Stimulated activated CD4-positive, alpha-beta T cell treated with anti-CD3 and anti-CD28 coated beads, Interleukin-15, amount 100 ng/mL, for 24 hours (primary cell): ENCODE measurements around the gene ACSF2.

Experiments
- DNase-seq: peaks from one replicate; pipeline ENCODE4 v3.0.0-alpha.2; 2020

The ACSF2 gene

DNA sequence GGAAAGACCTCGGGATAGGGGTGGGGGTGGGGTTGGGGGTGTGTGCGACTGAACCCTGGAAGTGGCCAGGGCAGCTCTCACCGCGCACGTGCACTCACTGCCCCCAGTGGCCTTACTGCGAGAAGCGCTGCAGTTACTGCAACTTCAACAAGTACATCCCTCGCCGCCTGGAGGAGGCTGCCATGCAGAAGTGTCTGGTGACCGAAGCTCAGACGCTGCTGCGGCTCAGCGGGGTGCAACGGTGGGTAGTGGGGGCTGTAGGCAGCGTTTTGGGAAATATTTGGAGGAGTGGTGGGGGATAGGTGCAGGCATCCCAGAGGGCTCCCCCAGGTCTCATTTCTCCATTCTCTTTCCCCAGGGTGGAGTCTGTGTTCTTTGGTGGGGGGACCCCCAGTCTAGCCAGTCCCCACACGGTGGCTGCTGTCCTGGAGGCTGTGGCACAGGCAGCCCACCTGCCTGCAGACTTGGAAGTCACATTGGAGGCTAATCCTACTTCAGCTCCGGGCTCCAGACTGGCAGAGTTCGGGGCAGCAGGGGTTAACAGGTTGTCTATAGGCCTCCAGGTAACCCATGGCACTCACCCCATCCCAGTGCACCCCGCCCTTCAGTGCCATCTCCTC, 53.6 kb downstream of the ACSF2 start:
- DNase-seq = peak; percentile 82

DNA sequence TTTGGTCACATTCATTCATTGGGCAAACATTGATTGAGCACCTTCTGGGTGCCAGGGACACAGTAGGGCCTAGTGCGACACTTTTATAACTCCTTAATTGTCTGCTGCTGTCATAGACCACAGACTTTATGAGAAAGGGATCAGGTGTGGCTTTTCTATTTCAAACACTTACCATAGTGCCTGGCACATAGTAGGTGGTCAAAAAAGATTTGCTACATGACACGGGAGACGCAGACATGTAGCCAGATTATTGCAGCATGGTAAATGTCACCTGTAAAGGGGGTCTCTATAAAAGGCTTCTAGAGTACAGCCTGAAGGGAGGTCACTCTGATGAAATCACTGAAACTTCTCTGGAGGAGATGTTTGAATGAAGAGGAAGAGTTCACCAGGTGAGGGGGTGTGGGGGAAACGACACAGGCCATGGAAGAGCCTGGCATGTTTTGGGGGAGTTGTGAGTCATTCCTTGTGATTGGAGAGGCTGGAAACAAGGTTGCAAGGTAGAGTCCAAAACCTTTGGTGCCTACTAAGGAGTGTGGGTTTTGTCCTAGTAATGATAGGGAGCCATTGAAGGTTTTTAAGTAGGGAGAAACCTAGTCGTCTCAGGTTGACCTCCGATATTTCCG, 54.2 kb downstream of the ACSF2 start:
- no peak for DNase-seq

DNA sequence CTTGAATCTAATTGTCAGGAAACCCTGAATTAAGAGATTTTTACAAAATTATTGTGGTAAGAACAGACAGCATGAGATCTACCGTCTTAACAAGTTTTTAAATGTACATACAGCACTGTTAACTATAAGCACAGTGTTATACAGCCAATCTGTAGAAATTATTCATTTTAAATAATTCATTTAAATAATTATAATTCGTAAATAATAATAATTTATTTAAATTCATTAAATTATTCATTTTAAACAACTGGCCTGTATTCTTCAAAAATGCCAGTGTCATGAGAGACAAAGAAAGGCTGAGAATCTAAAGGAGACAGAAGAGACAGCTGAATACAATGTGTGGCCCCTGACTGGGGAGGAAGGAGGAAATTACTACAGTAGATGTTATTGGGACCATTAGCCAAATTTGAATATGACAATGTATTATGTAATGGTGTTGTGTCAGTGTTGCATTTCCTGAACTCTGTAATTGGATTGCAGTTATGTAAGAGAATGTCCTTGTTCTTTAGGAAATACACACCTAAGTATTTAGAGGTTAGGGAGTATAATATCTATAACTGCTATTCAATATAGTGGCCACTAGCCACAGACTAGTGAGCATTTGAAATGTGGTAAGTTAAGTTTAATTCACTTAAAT, 55.0 kb downstream of the ACSF2 start:
- DNase-seq = no peak

DNA sequence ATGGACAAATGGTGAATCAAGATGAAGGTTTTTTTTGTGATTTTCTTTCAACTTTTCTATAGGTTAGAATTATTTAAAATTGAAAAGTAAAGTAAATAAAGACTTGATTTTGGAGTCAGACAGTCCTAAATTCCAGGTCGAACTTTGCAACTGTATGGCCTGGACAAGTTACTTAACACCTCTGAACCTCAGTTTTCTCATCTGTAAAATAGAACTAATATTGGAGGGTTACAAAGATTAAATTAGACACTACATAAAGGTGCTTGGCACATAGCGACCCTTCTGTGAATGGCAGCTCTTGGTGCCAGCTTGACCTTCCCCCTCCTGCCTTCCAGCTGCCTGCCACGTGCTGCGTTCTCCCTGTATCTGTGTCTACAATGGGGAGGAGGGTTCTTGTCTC, 55.6 kb downstream of the ACSF2 start:
- no peak for DNase-seq

DNA sequence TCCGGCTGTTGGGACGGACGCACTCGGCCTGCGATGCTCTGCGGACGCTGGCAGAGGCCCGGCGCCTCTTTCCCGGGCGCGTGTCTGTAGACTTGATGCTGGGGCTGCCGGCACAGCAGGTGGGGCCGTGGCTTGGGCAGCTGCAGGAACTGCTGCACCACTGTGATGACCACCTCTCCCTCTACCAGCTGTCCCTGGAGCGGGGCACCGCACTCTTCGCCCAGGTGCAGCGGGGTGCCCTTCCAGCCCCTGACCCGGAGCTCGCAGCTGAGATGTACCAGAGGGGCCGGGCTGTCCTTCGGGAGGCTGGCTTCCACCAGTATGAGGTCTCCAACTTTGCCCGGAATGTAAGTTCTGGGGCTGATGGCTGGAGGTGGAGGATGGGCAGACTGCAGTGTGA, 56.1 kb downstream of the ACSF2 start:
- DNase-seq = no peak

DNA sequence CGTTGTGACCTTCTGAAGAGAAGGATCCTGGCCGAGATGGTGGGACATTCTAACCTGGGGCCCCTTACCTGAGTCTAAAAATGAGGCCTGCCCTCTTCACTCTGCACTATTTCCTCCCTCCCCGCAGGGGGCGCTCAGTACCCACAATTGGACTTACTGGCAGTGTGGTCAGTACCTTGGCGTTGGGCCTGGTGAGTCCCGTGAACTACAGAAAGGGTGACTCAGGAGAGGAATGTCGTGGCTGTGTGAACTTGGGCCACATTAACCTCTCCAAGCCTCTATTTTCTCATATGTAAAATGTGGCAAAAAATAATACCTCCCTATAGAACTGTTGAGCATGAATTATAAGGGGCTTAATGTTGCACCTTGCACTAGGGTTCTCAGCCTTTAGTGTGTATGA, 56.5 kb downstream of the ACSF2 start:
- peak; percentile 85 for DNase-seq

DNA sequence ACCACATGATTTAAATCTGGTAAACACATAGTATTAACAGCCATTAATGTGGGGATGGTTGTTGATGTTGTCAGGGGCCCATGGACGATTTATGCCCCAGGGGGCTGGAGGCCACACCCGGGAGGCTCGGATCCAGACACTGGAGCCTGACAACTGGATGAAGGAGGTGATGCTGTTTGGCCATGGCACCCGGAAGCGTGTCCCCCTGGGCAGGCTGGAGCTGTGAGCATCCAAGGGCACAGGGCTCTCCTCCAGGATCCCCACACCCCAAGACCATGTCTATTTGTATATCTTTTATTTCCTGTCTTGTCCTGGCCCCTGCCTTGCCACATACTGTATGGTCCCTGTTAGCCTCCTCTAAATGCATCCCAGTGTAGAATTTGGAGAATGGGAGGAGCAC, 57.2 kb downstream of the ACSF2 start:
- DNase-seq = no peak

DNA sequence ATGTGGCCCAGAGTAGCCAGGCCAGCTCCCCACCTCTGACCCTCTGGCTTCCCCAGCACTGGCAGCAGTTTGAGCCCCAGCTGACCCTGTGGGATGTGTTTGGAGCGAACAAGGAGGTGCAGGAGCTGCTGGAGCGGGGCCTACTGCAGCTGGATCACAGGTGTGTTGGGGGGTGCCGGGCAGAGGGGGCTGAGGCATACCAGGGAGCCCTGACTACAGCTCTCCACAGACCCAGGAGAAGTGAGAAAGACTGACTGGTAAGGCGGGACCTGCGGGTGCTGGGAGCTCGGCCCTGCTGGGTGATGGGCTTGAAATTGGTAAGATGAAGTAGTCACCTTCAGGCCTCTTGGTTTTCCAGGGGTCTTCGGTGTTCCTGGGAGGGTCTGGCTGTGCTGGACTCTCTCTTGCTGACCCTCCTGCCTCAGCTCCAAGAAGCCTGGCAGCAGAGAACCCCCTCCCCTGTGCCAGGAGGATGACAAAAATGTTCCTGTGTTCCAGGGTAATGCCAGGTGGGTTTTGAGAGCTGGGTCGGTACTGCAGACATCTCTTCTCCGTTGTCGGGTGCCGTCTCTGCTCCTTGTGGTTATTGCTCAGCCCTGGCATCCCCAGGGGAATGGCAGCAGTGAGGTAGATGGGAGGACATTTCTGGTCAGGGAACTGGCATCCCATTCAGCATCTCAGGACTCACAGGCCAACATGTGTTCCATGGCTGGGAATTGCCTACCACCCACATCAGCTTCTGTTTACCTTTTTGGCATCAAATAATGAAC, 58.6 kb downstream of the ACSF2 start:
- no peak for DNase-seq

DNA sequence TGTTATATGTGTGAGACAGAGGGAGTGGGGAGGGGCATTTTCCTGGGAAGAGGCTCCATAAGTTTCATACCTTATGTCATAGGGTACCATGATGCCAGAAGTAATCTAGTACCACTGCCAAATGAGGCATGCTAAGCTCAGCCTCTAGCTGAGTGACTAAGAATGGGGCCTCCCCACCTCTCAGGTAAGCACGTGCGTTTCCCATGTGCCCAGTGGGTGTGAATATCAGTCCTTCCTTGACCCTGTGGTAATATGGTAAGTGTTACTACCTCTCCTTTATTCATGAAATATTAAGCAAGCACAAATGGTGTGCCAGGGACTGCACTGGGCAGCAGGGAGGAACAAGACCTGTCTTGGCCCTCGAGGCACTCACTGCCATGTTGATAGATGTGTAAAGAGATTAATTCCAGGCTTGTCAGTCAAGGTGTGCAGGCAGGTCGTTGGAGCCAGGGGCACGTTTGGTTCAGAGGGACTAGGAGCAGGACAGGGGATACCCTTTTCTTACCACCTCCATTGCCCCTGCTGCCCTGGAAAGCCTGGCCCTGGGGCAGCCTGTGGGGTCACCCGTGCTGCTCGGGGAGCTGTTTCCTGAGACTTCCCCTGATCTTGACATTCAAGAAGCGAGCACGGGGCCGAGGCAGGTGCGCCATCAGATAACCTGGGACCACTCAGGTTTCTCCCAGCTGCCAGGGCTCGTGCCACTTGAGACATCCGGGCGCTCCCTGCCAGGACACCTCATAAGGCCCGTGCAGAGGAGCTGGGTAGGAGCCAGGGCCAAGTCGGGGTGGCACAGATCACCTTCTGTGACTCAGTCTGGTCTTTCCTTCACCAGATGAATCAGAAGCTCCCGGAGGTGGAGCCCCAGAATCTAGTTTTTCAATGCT, 61.4 kb downstream of the ACSF2 start:
- DNase-seq = peak; percentile 34

DNA sequence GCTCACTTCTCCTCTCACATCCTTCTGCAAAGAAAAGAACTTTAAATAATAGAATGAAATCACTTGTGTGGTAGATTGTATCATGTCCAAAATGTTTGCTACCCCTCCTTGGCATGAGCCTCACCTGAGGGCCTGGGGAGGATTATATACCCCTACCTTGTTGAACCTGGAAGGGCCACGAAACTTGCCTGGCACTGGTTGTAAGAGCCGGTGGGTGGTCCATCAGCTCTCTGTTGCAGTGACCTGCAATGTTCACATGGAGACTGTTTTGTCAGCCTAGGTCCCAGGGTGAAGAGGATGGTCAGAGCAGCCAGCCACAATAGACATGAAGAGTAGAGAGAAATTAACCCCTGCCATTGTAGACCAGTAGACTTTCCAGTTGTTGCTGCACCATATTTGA, 62.9 kb downstream of the ACSF2 start:
- no peak for DNase-seq

DNA sequence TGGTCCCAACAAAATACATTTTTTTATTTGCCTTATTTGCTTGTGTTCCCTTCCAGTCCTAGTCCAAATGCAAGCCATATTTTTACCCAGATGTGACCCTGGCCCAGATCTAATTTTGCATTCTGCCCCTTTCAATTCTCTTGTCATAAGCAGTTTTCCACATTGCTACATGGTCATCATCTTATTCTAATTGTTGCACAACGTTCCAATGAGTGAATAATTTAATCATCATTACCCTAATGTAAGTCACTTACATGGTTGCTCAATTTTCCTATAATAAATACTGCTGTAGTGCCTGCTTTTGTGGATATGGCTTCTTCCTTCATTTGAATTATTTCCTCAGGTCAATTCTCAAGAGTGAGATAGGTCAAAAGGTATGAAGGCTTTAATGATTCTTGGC, 65.5 kb downstream of the ACSF2 start:
- no peak for DNase-seq

DNA sequence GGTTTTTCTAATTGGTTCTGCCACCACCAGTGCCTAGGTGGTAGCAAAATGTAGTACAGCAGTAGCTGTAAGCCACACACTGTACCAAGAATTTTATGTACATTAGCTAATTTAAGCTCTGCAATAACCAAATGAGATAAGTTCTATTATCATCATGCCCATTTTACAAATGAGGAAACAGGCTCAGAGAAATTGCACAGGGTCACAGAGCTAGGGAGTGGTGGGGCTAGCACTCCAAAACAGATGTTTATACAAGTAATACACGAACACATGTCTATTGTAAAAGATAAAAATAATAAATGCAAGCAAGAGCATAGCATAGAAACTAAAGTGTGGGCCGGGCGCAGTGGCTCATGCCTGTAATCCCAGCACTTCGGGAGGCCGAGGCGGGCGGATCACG, 66.2 kb downstream of the ACSF2 start:
- DNase-seq = no peak

DNA sequence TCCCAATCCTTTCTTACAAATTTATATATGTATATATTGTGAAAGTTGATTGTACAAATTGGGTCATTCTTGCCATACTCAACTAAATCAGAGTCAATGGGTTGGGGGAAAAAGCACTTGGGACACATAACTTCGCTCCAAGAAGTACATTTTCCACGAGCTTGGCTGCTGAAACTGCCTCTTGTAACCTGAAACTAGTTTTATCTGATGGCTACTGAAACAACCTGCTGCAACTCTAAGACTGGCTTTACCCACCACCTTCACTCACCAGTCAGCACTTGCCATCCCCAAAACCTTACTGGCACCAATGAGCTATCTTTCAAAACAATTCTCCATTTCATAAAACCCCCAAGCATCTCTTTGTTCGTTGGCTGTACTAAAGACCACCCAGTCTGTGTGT, 67.7 kb downstream of the ACSF2 start:
- no peak for DNase-seq

DNA sequence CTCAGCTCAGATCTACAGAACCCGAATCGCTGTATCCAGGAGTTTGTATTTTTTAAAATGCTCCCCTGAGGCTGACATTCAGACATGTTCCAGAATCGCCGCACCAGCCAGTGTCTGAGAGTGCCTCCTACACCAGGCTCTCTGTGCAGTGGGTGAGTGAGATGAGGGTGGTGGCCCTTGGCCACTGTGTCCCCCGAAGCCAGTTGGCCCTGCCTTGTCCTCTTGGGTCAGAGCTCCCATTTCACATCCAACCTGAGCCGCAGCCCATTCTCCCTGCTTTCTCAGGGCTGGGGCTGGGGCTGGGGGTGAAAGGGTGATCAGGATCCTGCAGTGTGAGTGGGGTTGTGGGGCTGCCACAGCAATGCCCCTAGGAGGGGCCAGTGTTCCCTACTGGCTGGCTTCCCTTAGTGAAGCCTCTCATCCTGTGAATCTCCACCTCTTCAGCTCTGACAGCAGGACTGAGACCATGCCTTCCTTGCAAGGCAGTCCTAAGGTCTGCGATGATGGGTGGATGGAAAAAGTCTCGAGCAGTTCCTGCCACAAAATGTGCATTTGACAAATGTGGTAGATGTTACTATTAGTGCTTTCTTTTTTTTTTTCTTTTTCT, 69.3 kb downstream of the ACSF2 start:
- no peak for DNase-seq

DNA sequence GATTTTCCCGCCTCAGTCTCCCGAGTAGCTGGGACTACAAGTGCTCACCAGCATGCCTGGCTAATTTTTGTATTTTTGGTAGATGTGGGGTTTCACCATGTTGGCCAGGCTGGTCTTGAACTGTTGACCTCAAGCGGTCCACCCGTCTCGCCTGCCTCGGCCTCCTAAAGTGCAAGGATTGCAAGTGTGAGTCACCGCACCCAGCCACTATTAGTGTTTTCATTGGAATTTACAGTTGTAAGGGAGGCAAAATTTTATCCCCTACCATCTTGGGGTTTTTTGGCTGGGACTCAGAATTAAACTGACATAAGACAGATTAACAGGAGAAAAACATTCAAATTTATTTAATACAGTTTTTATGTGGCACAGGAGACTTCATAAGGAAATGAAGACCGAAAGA, 69.9 kb downstream of the ACSF2 start:
- no peak for DNase-seq

DNA sequence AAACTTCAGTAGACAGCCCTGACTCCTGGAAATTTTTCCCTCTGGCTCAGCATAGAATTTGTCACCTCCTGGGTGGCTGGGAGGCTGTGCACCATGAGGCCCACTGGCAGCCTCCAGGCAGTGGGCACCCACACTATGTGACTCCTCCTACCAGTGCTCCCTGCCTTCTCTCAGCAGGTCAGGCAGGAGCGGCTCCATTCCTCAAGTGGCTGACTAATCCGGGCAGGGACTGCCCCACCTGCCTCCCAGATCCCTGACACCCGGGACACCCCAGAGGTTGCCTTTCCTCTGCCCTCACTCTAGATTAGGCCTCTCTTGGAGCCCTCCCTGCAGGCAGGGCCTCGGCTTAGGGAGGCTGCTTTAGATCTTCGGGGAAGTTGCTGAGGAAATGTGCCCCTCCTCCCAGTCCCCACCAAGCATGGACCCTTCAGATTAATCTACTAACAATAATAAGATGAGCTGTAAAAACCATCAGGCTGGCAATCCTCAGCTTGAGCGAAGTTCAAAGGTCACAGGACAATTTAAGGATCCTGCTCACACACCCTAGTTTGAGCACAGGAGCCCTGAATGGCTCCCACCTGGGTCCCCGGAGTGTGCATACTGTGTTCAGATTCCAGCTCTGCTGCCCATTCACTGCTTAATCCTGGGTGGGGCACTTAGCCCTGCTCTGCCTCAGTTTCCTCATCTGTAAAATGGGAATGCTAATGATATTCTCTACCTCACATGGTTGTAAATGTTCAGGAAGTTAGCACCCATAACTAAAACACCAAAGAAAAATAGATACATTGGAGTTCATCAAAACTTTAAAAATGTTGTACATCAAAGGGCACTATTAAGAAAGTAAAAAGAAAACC, 72.2 kb downstream of the ACSF2 start:
- no peak for DNase-seq

DNA sequence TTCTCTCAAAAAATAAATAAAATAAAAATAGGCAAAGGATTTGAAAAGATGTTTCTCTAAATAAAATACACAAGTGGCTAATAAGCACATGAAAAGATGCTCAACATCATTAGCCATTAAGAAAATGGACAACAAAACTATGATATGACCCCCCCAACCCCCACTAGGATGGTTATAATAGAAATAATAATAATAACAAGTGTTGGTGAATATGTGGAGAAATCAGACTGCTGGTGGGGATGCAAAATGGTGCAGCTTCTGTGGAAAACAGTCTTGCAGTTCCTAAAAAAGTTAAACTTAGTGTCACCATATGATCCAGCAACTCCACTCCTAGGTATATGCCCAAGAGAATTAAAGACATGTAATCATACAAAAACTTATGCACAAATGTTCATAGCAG, 73.3 kb downstream of the ACSF2 start:
- no peak for DNase-seq

DNA sequence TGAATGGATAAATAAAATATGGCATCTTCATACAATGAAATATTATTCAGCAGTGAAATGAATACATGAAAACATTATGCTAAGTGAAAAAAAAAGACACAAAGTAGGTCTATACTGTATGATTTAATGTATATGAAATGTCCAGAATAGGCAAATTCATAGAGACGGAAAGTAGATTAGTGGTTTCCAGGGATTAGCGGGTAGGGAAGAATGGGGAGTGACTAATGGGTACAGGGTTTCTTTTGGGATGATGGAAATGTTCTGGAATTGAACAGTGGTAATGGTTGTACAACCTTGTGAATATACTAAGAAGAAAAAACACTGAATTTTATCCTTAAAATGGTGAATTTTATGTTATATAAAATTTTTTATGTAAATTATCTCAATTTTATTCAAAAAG, 73.7 kb downstream of the ACSF2 start:
- DNase-seq = no peak

DNA sequence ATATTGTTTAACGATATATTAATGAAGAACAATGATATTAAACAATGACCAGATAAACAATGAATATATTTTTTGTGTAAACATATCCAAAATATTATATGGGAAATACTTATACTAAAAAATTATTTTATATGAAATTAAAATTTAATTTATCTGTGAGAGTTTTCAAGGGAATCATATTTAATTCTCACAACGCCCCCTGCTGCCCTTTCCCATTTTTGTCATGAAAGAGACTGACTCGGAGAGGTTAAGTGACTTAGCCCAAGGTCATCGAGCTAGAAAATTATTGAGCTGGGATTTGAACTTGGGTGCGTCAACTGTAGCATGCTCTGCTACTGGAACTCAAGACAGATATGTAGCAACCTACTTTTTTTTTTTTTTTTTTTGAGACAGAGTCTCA, 75.0 kb downstream of the ACSF2 start:
- peak; percentile 55 for DNase-seq

DNA sequence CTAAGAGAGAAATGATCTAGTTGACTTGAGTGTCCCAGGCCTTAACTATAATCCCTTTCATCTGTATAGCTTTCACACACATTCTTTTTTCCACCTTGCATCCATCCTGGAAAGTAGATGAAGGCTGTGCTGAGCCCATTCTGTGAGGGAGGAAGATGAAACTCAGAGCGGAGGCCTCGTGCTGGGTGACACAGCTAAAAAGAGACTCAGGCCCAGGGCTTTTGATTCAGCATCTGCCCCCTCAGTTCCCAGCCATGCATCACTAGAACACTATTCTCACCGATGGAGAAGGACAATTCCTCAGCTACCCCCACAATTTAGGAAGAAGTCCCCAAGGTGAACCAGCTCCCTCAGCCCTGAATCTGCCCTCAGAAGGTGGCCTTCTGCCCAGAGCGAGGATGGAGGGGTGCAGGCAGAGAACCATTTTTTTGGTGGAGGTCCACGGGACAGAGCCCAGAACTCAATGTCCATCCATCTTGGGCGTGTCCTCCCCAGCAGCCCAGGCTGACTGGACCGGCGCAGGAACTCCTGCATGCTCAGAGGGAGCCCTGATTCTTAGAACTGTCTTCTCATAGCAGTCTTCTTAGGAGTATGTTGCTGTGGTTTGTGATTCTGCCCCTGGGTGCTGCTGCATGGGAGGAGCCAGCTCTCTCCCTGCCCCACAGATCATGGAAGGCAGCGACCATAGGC, 76.4 kb downstream of the ACSF2 start:
- no peak for DNase-seq

DNA sequence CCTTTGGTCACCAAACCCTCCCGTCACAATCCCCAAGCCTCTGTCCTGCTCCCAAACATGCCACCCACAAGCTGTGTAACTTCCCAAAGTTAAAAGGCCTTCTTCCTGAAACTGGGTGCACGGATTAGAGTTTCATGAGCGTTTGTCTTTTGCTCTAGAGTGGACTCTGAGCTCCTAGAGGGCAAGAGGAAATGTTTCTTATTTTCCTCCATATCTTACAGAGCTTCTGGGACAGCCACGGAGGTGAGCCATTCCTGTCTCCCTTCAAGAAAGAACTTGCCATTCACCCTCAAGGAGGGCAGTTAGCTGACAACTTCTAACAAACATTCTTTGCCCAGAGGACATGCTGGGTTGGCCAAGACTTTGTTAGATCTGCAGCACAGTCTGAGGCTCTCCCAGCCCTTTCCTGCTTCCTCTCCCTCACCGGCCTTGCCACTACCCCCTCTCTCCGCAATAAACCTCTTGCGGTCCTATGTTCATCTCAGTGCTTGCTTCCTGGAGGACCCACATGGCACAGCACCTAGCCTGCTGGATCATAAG, 79.6 kb downstream of the ACSF2 start:
- no peak for DNase-seq
